Measurements from ENCODE around the gene GALNT14.

DNA sequence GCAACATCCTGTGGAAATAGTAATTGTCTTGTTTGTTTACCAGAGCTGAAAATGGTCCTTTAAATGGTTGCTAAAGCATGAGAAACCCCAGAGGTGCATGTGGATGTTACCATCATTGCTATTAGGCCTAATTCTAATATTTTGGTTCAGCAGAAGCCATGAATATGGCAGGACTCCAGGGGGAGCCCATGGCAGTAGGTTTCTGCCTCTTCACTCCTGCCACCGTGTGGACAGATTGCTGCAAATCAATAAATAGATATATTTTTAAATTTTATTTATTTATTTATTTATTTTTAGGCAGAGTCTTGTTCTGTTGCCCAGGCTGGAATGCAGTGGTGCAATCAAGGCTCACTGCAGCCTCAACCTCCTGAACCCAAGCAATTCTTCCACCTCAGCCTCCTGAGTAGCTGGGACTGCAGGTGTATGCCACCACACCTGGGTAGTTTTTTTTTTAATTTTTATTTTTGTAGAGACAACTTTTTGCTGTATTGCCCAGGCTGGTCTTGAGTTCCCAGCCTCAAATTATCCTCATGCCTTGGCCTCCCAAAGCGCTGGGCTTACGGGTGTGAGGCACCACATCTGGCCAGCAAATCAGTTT is 276.1 kb downstream of the GALNT14 start:
- TF ChIP-seq CTCF (IDR thresholded peaks at IDR 0.05) = peak; percentile 46 to 65 (median 60)
- TF ChIP-seq POLR2A (IDR thresholded peaks at IDR 0.05) = no peak
- TF ChIP-seq EP300 (IDR thresholded peaks at IDR 0.05; ENCODE audit: low read depth) = no peak
- TF ChIP-seq POLR2AphosphoS5 (IDR thresholded peaks at IDR 0.05) = no peak

Data from transverse colon (tissue), 4 donors.